ENCODE measurements around the gene FADS1.

FADS1 gene

GRCh38 chr11:61851900-61852295 lies 35.1 kb upstream of the FADS1 start:
- H3K4me3 ChIP-seq (replicated peaks; ENCODE audit: low read depth, low read length) = no peak overlapping the region
- TF ChIP-seq, protein P1, sequence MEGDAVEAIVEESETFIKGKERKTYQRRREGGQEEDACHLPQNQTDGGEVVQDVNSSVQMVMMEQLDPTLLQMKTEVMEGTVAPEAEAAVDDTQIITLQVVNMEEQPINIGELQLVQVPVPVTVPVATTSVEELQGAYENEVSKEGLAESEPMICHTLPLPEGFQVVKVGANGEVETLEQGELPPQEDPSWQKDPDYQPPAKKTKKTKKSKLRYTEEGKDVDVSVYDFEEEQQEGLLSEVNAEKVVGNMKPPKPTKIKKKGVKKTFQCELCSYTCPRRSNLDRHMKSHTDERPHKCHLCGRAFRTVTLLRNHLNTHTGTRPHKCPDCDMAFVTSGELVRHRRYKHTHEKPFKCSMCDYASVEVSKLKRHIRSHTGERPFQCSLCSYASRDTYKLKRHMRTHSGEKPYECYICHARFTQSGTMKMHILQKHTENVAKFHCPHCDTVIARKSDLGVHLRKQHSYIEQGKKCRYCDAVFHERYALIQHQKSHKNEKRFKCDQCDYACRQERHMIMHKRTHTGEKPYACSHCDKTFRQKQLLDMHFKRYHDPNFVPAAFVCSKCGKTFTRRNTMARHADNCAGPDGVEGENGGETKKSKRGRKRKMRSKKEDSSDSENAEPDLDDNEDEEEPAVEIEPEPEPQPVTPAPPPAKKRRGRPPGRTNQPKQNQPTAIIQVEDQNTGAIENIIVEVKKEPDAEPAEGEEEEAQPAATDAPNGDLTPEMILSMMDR (IDR thresholded peaks at IDR 0.05; ENCODE audit: low read depth, low read length, missing control alignments) = no peak
- no peak for DNase-seq (ENCODE audit: extremely low read depth, low read depth)

GRCh38 chr11:61851113-61851899 lies 34.5 kb upstream of the FADS1 start:
- DNase-seq (ENCODE audit: extremely low read depth, low read depth) = no peak
- no peak overlapping the region for H3K4me3 ChIP-seq (replicated peaks; ENCODE audit: low read depth, low read length)
- TF ChIP-seq, protein P1 (IDR thresholded peaks at IDR 0.05; ENCODE audit: low read depth, low read length, missing control alignments) = no peak

- DNase-seq (ENCODE audit: extremely low read depth, low read depth) = no peak
- H3K4me3 ChIP-seq (replicated peaks; ENCODE audit: low read depth, low read length) = no peak overlapping the region
- TF ChIP-seq, protein P1 (IDR thresholded peaks at IDR 0.05; ENCODE audit: low read depth, low read length, missing control alignments) = no peak
Measured at GRCh38 chr11:61850687-61851086, 33.9 kb upstream of the FADS1 start.

- H3K4me3 ChIP-seq (replicated peaks; ENCODE audit: low read depth, low read length) = no peak overlapping the region
- TF ChIP-seq, protein P1 (IDR thresholded peaks at IDR 0.05; ENCODE audit: low read depth, low read length, missing control alignments) = no peak
- DNase-seq (ENCODE audit: extremely low read depth, low read depth) = no peak
Measured at GRCh38 chr11:61848631-61849030, 31.8 kb upstream of the FADS1 start.

GRCh38 chr11:61847914-61848581 lies 31.2 kb upstream of the FADS1 start:
- DNase-seq (ENCODE audit: extremely low read depth, low read depth) = no peak
- TF ChIP-seq, protein P1 (IDR thresholded peaks at IDR 0.05; ENCODE audit: low read depth, low read length, missing control alignments) = no peak
- H3K4me3 ChIP-seq (replicated peaks; ENCODE audit: low read depth, low read length) = no peak overlapping the region

DNA sequence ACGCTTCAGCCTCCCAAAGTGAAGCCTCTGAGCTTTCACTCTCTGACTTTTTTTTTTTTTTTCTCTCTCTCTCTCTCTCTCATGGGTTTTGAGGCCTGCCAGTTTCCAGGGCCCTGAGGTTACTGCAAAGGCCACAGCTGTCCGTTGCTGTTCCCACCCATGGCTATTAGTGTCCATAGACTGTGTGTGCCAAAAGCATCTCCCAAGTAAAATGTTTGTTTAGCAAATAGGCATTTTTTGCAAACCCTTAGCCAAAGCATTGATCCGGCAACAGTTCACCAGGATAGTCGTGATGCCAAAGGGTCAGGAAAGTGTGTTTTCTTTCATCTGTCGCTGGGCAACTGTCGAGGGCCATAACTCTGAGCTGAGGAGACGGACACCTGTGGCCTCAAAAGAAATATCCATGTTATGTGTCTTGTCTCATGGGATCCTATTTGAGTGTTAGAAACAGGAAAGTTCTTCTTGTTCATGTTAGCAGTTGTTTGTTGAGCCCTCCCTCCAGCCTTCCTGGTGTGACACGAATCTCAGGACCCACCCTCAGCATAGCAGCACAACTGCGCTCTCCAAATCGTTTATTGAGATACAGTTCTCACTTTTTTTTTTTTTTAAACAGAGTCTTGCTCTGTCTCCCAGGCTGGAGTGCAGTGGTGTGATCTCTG lies 29.7 kb upstream of the FADS1 start:
- DNase-seq (ENCODE audit: extremely low read depth, low read depth) = no peak
- no peak overlapping the region for H3K4me3 ChIP-seq (replicated peaks; ENCODE audit: low read depth, low read length)
- TF ChIP-seq, protein P1 (IDR thresholded peaks at IDR 0.05; ENCODE audit: low read depth, low read length, missing control alignments) = no peak

All from HFF-Myc (cell line).